HG02970 (cell line): ENCODE measurements around the gene TEKT4.
"Not testable (repeated sequence)": the region's sequence is repeated elsewhere in the genome, so short reads cannot be mapped to it uniquely, and the experiment has no call there.

Experiments
- ATAC-seq: cut with Tn5 transposase; IDR thresholded peaks from one replicate; pipeline ENCODE4 v1.9.1; 2021; ENCODE audit warnings: mild to moderate bottlenecking, moderate library complexity, moderate number of reproducible peaks; ENCODE audit not compliant: unreplicated experiment, low FRiP score

Gene TEKT4

GRCh38 chr2:94875820-94876522, 4.7 kb downstream of the TEKT4 start:
- no peak for ATAC-seq

GRCh38 chr2:94876523-94876863, 5.3 kb downstream of the TEKT4 start:
- ATAC-seq: no peak

- no peak for ATAC-seq
Observed at GRCh38 chr2:94877129-94877528, 5.9 kb downstream of the TEKT4 start.

GRCh38 chr2:94878575-94878974, 7.3 kb downstream of the TEKT4 start:
- ATAC-seq: not testable (repeated sequence)

- no peak for ATAC-seq
Observed at GRCh38 chr2:94879314-94879981, 8.2 kb downstream of the TEKT4 start.

- ATAC-seq: no peak
Observed at GRCh38 chr2:94879982-94880377, 8.8 kb downstream of the TEKT4 start.

- no peak for ATAC-seq
Observed at GRCh38 chr2:94880507-94880906, 9.3 kb downstream of the TEKT4 start.

- no peak for ATAC-seq
Observed at GRCh38 chr2:94881070-94881469, 9.8 kb downstream of the TEKT4 start.

GRCh38 chr2:94890234-94890633, 19.0 kb downstream of the TEKT4 start:
- ATAC-seq: no peak

- ATAC-seq: not testable (repeated sequence)
Observed at GRCh38 chr2:94895273-94895672, 24.0 kb downstream of the TEKT4 start.

- not testable (repeated sequence) for ATAC-seq
Observed at GRCh38 chr2:94906976-94907375, 35.7 kb downstream of the TEKT4 start.

GRCh38 chr2:94923196-94923595, 52.0 kb downstream of the TEKT4 start:
- no peak for ATAC-seq

- ATAC-seq: not testable (repeated sequence)
Observed at GRCh38 chr2:94924999-94925398, 53.8 kb downstream of the TEKT4 start.
